OCI-LY7 (cell line): Measurements from ENCODE around the gene FOXA1. TPM values are rescaled to one million over a fixed set of nuclear protein-coding genes. Genes with fewer than 3 reads are reported as not detected.

Experiments
- BruUV-seq: library from RNA; stranded (reverse); fragments of 400-500 nt; replicated peaks from 2 replicates; lab custom pipeline; 2021; lab: Mats Ljungman, UMichigan
- CTCF ChIA-PET: fragments of 300-600 bp; sonication (Branson Sonifier 250); formaldehyde crosslinking; loops from one replicate; lab custom pipeline; 2022; ENCODE audit warnings: antibody characterized with exemption; ENCODE audit not compliant: unreplicated experiment; lab: Charles Lee
- POLR2A ChIA-PET: fragments of 300-600 bp; sonication (Branson Sonifier 250); formaldehyde crosslinking; loops from one replicate; lab custom pipeline; 2022; ENCODE audit warnings: antibody characterized with exemption; lab: Charles Lee
- DNase-seq: peaks from one replicate; pipeline ENCODE4 v3.0.0-alpha.2; 2015; ENCODE audit warnings: low spot score
- H2AFZ ChIP-seq: fragments of 200-600 bp; sonication (generic), shearing (Covaris generic); 2 replicates; pipeline ENCODE4 v1.6.1; 2014; ENCODE audit warnings: mild to moderate bottlenecking, antibody characterized with exemption, low read length, moderate library complexity
- H3K27ac ChIP-seq: fragments of 200-600 bp; sonication (generic); 2 replicates; pipeline ENCODE4 v1.5.1; 2014; ENCODE audit warnings: mixed run types, low read depth, mild to moderate bottlenecking, moderate library complexity, low read length, inconsistent platforms; ENCODE audit not compliant: poor library complexity, severe bottlenecking
- H3K36me3 ChIP-seq: fragments of 200-600 bp; sonication (generic); 2 replicates; pipeline ENCODE4 v1.6.1; 2014; ENCODE audit warnings: mild to moderate bottlenecking, antibody characterized with exemption, low read length, moderate library complexity, mixed read lengths; ENCODE audit not compliant: insufficient read depth
- H3K4me1 ChIP-seq: fragments of 200-600 bp; sonication (generic); 2 replicates; pipeline ENCODE4 v1.5.1; 2014; ENCODE audit warnings: mild to moderate bottlenecking, low read length; ENCODE audit not compliant: insufficient read depth, poor library complexity, severe bottlenecking
- H3K4me2 ChIP-seq: fragments of 200-600 bp; sonication (generic); 2 replicates; pipeline ENCODE4 v1.6.1; 2014; ENCODE audit warnings: mild to moderate bottlenecking, low read length
- H3K4me3 ChIP-seq: fragments of 200-600 bp; sonication (generic); 2 replicates; pipeline ENCODE4 v1.5.1; 2014; ENCODE audit warnings: mild to moderate bottlenecking, low read depth, low read length; ENCODE audit not compliant: poor library complexity, severe bottlenecking
- H3K79me2 ChIP-seq: fragments of 200-600 bp; sonication (generic); 2 replicates; pipeline ENCODE4 v1.6.1; 2016; ENCODE audit warnings: low read depth, mild to moderate bottlenecking, low read length, moderate library complexity, mixed read lengths; ENCODE audit not compliant: insufficient read depth
- H3K9me2 ChIP-seq: fragments of 200-600 bp; sonication (generic); 2 replicates; pipeline ENCODE4 v1.6.1; 2016; ENCODE audit warnings: mild to moderate bottlenecking, low read length, mixed read lengths; ENCODE audit not compliant: insufficient read depth
- H3K9me3 ChIP-seq: fragments of 200-600 bp; sonication (generic); 2 replicates; pipeline ENCODE4 v1.6.1; 2014; ENCODE audit warnings: mild to moderate bottlenecking, mixed run types, low read length, mixed read lengths
- H4K20me1 ChIP-seq: fragments of 200-600 bp; sonication (generic); 2 replicates; pipeline ENCODE4 v1.6.1; 2014; ENCODE audit warnings: mild to moderate bottlenecking, antibody characterized with exemption, low read length, moderate library complexity, mixed read lengths; ENCODE audit not compliant: insufficient read depth
- EZH2phosphoT487 ChIP-seq: fragments of 200-600 bp; sonication (generic); IDR thresholded peaks from 2 replicates; pipeline ENCODE4 v1.6.1; 2018; ENCODE audit warnings: low read depth, borderline replicate concordance, mild to moderate bottlenecking, mixed run types, antibody characterized with exemption, low read length, moderate library complexity, mixed read lengths
- intact Hi-C: fragments of 100-400 bp; cut with micrococcal nuclease; formaldehyde crosslinking; loops from one replicate; pipeline ENCODE4 v1.10.0; 2022; ENCODE audit not compliant: unreplicated experiment
- total RNA-seq, 2 experiments: library from RNA; depleted of rRNA in 1 of 2; stranded (reverse); fragments of >200 nt in 1 of 2; shearing (Covaris generic) in 1 of 2; gene quantifications; 2 replicates each; pipeline ENCODE4 v1.2.3, GENCODE V29; 2014 to 2022
- TF ChIP-seq, protein P1 (sequence below): fragments of 200-600 bp; sonication (generic); conservative IDR thresholded peaks from 2 replicates; pipeline ENCODE4 v1.5.1; 2014; ENCODE audit warnings: mild to moderate bottlenecking, antibody characterized with exemption, low read length, moderate library complexity, mixed read lengths

FOXA1 gene
- total RNA-seq, 2 experiments from 2014 or later = not detected

GRCh38 chr14:37642125-37642524 is 47.1 kb upstream of the FOXA1 start:
- Histone ChIP-seq H2AFZ (no peak overlapping the region), H3K36me3 (no peaks in the 10 kb centered on the region), H4K20me1 (no peaks in the 10 kb centered on the region), H3K4me3 (no peak overlapping the region), H3K79me2 (no peaks in the 10 kb centered on the region), H3K9me3 (no peaks in the 10 kb centered on the region), H3K9me2 (no peaks in the 10 kb centered on the region), H3K27ac (no peak overlapping the region), H3K4me1 (no peaks in the 10 kb centered on the region), H3K4me2 (no peak overlapping the region)
- POLR2A ChIA-PET = no interaction called here
- no peak for TF ChIP-seq EZH2phosphoT487
- TF ChIP-seq, protein P1, sequence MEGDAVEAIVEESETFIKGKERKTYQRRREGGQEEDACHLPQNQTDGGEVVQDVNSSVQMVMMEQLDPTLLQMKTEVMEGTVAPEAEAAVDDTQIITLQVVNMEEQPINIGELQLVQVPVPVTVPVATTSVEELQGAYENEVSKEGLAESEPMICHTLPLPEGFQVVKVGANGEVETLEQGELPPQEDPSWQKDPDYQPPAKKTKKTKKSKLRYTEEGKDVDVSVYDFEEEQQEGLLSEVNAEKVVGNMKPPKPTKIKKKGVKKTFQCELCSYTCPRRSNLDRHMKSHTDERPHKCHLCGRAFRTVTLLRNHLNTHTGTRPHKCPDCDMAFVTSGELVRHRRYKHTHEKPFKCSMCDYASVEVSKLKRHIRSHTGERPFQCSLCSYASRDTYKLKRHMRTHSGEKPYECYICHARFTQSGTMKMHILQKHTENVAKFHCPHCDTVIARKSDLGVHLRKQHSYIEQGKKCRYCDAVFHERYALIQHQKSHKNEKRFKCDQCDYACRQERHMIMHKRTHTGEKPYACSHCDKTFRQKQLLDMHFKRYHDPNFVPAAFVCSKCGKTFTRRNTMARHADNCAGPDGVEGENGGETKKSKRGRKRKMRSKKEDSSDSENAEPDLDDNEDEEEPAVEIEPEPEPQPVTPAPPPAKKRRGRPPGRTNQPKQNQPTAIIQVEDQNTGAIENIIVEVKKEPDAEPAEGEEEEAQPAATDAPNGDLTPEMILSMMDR = no peak
- no peak for DNase-seq
- BruUV-seq = no TSS peak
- CTCF ChIA-PET = no interaction called here
- intact Hi-C loops = no loop called here

GRCh38 chr14:37641117-37641516 is 46.1 kb upstream of the FOXA1 start:
- TF ChIP-seq, protein P1 = no peak
- TF ChIP-seq EZH2phosphoT487 = no peak
- Histone ChIP-seq H3K27ac (no peak overlapping the region), H3K79me2 (no peaks in the 10 kb centered on the region), H3K9me3 (no peaks in the 10 kb centered on the region), H3K4me1 (no peaks in the 10 kb centered on the region), H4K20me1 (no peaks in the 10 kb centered on the region), H2AFZ (no peak overlapping the region), H3K9me2 (no peaks in the 10 kb centered on the region), H3K4me3 (no peak overlapping the region), H3K36me3 (no peaks in the 10 kb centered on the region), H3K4me2 (no peak overlapping the region)
- ChIA-PET CTCF (no interaction called here), POLR2A (interaction anchor here (0.7 kb wide), 1 partner anchor 10 kb away, joined by 3 read pairs; no protein-coding TSS in a partner anchor)
- intact Hi-C loops = no loop called here
- BruUV-seq = no TSS peak
- DNase-seq = no peak

- POLR2A ChIA-PET = interaction anchor here (0.6 kb wide), 2 partner anchors 10 to 732 kb away, joined by 3 read pairs; no protein-coding TSS in a partner anchor
Measured at GRCh38 chr14:37638599-37638998, 43.5 kb upstream of the FOXA1 start.

More at GRCh38 chr14:37638599-37638998, 43.5 kb upstream of the FOXA1 start:
- H3K79me2 ChIP-seq = no peaks in the 10 kb centered on the region
- no peak overlapping the region for H3K4me3 ChIP-seq
- no peak for DNase-seq
- H3K27ac ChIP-seq = no peak overlapping the region
- CTCF ChIA-PET = no interaction called here
- BruUV-seq = no TSS peak
- intact Hi-C loops = no loop called here
- TF ChIP-seq, protein P1 = no peak
- TF ChIP-seq EZH2phosphoT487 = no peak
- H3K4me1 ChIP-seq = no peaks in the 10 kb centered on the region
- H3K9me3 ChIP-seq = no peaks in the 10 kb centered on the region
- no peaks in the 10 kb centered on the region for H3K9me2 ChIP-seq
- no peaks in the 10 kb centered on the region for H4K20me1 ChIP-seq
- no peaks in the 10 kb centered on the region for H3K36me3 ChIP-seq
- H2AFZ ChIP-seq = no peak overlapping the region
- H3K4me2 ChIP-seq = no peak overlapping the region
